Inflammatory macrophage (primary cell): ENCODE measurements around the gene PIP5K1A.
"Not testable (repeated sequence)": the region's sequence is repeated elsewhere in the genome, so short reads cannot be mapped to it uniquely, and the experiment has no call there.

Source experiments
- DNase-seq, 2 donors: peaks; one replicate each; pipeline ENCODE4 v3.0.0-alpha.2; 2020 to 2022

The PIP5K1A gene

GRCh38 chr1:151192047-151192446, 6.3 kb upstream of the PIP5K1A start:
- no peak for DNase-seq

- DNase-seq: no peak
These were observed 5.0 kb upstream of the PIP5K1A start for GRCh38 chr1:151193304-151193703.

- no peak for DNase-seq
These were observed 4.5 kb upstream of the PIP5K1A start for GRCh38 chr1:151193856-151194255.

GRCh38 chr1:151194894-151195594, 3.3 kb upstream of the PIP5K1A start:
- not testable (repeated sequence) for DNase-seq

- DNase-seq: peak; percentile 79 to 90
These were observed 2.0 kb upstream of the PIP5K1A start for GRCh38 chr1:151196292-151196800.

GRCh38 chr1:151197863-151198253, 494 bp upstream of the PIP5K1A start:
- no peak for DNase-seq

- peak in 1 of 2 donors; percentile 31 for DNase-seq
These were observed 1.7 kb downstream of the PIP5K1A start for GRCh38 chr1:151199873-151200581.

GRCh38 chr1:151205381-151205965, 7.1 kb downstream of the PIP5K1A start:
- not testable (repeated sequence) for DNase-seq

- DNase-seq: no peak
These were observed 12.5 kb downstream of the PIP5K1A start for GRCh38 chr1:151210830-151211229.

GRCh38 chr1:151211972-151212705, 13.8 kb downstream of the PIP5K1A start:
- DNase-seq: no peak

GRCh38 chr1:151213560-151213959, 15.2 kb downstream of the PIP5K1A start:
- no peak for DNase-seq

GRCh38 chr1:151221616-151222015, 23.3 kb downstream of the PIP5K1A start:
- DNase-seq: no peak

- no peak for DNase-seq
These were observed 23.8 kb downstream of the PIP5K1A start for GRCh38 chr1:151222130-151222529.

GRCh38 chr1:151235235-151235634, 36.9 kb downstream of the PIP5K1A start:
- no peak for DNase-seq

- peak; percentile 3 to 24 for DNase-seq
These were observed 39.5 kb downstream of the PIP5K1A start for GRCh38 chr1:151237678-151238466.

GRCh38 chr1:151238467-151238739, 40.1 kb downstream of the PIP5K1A start:
- DNase-seq: no peak

- DNase-seq: no peak
These were observed 44.1 kb downstream of the PIP5K1A start for GRCh38 chr1:151242442-151242841.

GRCh38 chr1:151243683-151244216, 45.4 kb downstream of the PIP5K1A start:
- no peak for DNase-seq

GRCh38 chr1:151246786-151247185, 48.4 kb downstream of the PIP5K1A start:
- DNase-seq: peak; percentile 41 to 61

- DNase-seq: peak; percentile 79 to 82
These were observed 53.5 kb downstream of the PIP5K1A start for GRCh38 chr1:151251656-151252470.
